Measurements from ENCODE around the gene ZSCAN4. TPM values are rescaled to one million over a fixed set of nuclear protein-coding genes. Genes with fewer than 3 reads are reported as not detected.

ZSCAN4 gene
- total RNA-seq, 2 experiments from 2014 or later, result not detected

Other genes with a start within 250 kb of the ZSCAN4 start
- gene ZNF749, start 233.6 kb upstream of the ZSCAN4 start, total RNA-seq, result 10 to 100 TPM; 27.5 to 28.6 TPM
- under 1 TPM; 0.15 to 0.17 TPM for gene VN1R1, start 211.8 kb upstream of the ZSCAN4 start, total RNA-seq
- 1 to 10 TPM; 5.2 to 6.1 TPM for gene ZNF772, start 191.4 kb upstream of the ZSCAN4 start, total RNA-seq
- gene ZNF419, start 181.2 kb upstream of the ZSCAN4 start, total RNA-seq, result 1 to 10 TPM; 7.3 to 7.5 TPM
- gene ZNF773, start 169.0 kb upstream of the ZSCAN4 start, total RNA-seq, result 1 to 10 TPM; 5.0 to 7.0 TPM
- gene ZNF549, start 141.6 kb upstream of the ZSCAN4 start, total RNA-seq, result 1 to 10 TPM; 4.4 TPM
- 1 to 10 TPM; 8.8 to 10.0 TPM for gene ZNF550, start 109.1 kb upstream of the ZSCAN4 start, total RNA-seq
- gene ZNF416, start 90.0 kb upstream of the ZSCAN4 start, total RNA-seq, result 1 to 10 TPM; 3.4 to 4.0 TPM
- 10 to 100 TPM in 1 of 2 experiments, 1 to 10 TPM in 1; 8.7 to 11.1 TPM for gene ZIK1, start 84.8 kb upstream of the ZSCAN4 start, total RNA-seq
- gene ZNF530, start 69.0 kb upstream of the ZSCAN4 start, total RNA-seq, result 10 to 100 TPM; 10.2 to 10.8 TPM
- 10 to 100 TPM; 15.9 to 16.9 TPM for gene ZNF134, start 54.7 kb upstream of the ZSCAN4 start, total RNA-seq
- 1 to 10 TPM; 5.5 to 6.6 TPM for gene ZNF211, start 35.8 kb upstream of the ZSCAN4 start, total RNA-seq
- 10 to 100 TPM; 12.8 to 13.9 TPM for gene ZNF551, start 13.0 kb downstream of the ZSCAN4 start, total RNA-seq
- 1 to 10 TPM; 5.0 to 5.1 TPM for gene ZNF154, start 40.3 kb downstream of the ZSCAN4 start, total RNA-seq
- gene ZNF671, start 58.7 kb downstream of the ZSCAN4 start, total RNA-seq, result 1 to 10 TPM; 8.2 to 8.4 TPM
- 10 to 100 TPM; 10.2 to 10.8 TPM for gene ZNF776, start 77.9 kb downstream of the ZSCAN4 start, total RNA-seq
- gene ZNF586, start 100.7 kb downstream of the ZSCAN4 start, total RNA-seq, result 10 to 100 TPM; 13.6 to 15.4 TPM
- gene ZNF552, start 146.0 kb downstream of the ZSCAN4 start, total RNA-seq, result 1 to 10 TPM; 6.4 to 7.2 TPM
- 10 to 100 TPM; 27.3 to 27.5 TPM for gene ZNF587B, start 161.4 kb downstream of the ZSCAN4 start, total RNA-seq
- 10 to 100 TPM; 23.9 to 24.0 TPM for gene ZNF587, start 180.9 kb downstream of the ZSCAN4 start, total RNA-seq
- gene ZNF814, start 220.1 kb downstream of the ZSCAN4 start, total RNA-seq, result 10 to 100 TPM; 34.3 to 36.8 TPM
- 10 to 100 TPM; 15.0 to 15.3 TPM for gene ZNF417, start 247.7 kb downstream of the ZSCAN4 start, total RNA-seq